KG1 (cell line): ENCODE results near the gene MED13L.

Source experiments
- DNase-seq: peaks from one replicate; lab custom pipeline; 2025; lab: John Stamatoyannopoulos, UW

Gene MED13L

GRCh38 chr12:116278279-116278626 is 760 bp upstream of the MED13L start:
- no peak for DNase-seq

DNA sequence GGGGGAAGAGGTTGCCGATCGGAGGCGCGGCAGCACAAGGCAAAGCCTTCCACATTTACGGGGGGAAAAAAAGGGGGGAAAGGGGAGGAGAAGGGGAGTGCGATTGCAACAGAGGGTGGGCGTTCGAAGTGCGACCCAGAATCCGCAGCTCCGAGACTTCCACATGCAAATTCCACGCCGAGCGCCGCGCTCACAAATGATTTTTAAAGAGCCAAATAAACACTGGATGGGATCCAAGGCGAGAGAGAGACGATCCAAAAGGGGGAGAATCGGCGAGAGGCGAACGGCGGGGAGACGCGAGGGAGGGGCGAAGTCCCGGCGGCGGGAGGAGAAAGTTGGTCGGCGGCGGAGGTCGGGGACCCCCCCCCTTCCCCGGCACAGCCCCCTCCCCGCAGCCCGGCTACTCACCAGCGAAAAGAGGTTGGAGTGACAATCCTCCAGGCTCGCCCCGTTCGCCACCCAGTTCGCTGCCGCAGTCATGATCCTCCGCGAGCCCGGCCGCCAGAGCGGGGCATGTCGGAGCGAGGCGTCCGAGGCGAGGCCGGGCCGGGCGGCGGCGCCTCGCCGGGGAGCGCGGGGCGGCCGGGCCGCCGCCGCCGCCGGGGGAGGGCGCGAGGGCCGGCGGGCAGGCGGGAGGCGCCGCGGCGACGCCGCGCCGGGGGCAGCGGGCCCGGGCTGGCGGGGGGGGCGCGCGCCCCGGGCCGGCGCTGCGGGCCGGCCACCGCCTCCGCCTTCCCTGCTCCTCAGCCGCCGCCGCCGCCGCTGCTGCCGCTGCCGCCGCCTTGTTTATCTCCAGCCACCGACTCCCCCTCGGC is 634 bp downstream of the MED13L start:
- DNase-seq: no peak

DNA sequence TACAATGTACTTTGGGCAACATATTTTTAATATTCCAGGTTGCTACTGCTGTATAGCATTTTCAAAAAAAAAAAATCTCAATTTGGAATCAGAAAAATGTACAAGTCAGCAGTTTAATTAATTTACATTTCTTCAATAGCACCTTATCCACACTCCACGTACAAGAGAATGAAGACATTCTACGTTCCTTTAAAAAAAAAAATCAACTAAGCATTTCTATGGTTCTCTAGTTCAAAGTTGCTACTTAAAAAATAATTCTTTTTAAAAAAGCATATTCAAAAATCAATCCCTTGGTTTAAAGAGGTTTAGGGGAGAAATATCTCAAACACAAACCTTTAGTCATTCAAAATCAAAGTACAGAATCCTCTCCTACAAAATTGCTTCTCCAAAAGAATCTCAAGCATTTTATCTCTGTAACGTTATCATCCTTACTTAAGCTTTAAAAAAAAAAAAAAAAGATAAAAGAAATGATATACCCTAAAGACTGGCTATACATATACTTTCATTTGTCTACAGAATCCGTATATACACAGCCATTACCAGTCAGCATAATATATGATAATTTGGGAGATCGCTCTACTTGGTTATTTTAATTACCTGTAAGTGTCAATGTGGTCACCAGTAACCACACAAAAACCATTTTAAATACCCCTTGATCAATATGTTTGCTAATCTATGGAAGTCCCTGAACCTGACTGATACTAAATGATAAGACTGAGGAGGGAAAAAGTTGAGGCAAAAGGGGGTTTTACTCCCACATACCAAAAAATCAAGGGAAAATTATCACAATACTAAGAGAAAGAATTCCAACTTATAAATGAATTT is 2.7 kb downstream of the MED13L start:
- DNase-seq: no peak

DNA sequence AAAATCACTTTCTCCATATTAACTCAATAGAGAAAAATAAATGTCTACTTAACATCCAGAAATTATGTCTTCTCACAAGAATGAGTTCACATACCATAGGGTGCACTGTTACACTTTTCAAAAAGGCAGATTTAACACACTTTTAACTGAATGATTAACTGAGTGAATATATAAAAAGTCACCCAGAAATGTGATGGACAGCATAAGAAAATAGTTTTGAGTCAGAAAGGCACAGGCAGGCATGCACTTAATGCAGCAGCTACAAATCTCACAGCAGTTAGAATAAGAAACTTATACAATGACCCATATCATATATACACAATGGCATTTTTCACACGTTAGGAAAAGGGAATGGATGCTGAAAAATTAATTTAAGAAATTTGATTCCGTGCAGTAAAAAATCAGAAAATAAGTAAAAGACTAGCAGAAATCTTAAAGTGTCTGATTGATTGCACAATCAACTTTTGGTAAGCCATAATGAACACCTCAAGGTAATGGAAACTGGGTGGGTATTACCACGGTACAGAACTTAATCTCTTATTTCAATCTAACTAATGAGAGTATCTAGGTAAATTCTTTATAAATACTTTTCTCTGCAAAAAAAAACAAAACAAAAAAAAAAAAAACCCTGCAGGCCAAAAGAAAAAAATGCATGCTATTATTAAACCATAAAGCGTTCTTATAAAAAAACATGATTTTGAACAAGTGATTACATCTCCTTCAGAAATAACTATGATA is 3.5 kb downstream of the MED13L start:
- no peak for DNase-seq

GRCh38 chr12:116267948-116268347 is 9.5 kb downstream of the MED13L start:
- no peak for DNase-seq

DNA sequence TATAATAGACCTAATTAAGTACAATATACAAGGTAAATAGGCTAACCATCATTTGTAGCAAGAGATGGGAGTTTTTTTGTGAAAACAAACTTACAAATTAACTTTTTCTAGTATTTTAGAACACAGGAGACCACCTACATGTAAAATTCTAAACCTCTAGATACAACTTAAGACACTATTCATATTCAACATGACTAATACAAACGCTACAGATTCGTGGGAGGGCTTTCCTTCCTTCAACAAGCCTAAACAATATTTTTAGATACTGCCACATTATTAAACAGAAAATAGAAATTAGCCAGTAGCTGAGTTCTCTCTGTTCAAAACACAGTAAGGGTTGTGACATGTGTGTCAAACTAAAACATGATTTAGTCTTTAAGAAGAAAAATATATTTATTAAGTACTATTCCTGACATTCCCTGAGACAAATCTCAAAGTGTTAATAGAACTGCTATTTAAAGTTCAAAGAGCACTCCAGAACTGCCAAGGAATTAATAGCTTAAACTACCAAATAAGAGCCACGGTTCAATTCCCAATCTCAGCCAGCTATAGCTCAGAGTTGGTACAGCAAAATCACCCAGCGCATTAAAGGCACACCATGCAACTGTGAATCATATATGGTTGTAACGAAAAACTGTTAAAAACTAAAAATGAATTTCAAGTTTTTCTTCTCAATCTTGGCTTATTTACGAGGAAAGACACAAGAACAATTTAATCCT is 10.7 kb downstream of the MED13L start:
- no peak for DNase-seq

- no peak for DNase-seq
Measured at GRCh38 chr12:116266168-116266601, 11.3 kb downstream of the MED13L start.

DNA sequence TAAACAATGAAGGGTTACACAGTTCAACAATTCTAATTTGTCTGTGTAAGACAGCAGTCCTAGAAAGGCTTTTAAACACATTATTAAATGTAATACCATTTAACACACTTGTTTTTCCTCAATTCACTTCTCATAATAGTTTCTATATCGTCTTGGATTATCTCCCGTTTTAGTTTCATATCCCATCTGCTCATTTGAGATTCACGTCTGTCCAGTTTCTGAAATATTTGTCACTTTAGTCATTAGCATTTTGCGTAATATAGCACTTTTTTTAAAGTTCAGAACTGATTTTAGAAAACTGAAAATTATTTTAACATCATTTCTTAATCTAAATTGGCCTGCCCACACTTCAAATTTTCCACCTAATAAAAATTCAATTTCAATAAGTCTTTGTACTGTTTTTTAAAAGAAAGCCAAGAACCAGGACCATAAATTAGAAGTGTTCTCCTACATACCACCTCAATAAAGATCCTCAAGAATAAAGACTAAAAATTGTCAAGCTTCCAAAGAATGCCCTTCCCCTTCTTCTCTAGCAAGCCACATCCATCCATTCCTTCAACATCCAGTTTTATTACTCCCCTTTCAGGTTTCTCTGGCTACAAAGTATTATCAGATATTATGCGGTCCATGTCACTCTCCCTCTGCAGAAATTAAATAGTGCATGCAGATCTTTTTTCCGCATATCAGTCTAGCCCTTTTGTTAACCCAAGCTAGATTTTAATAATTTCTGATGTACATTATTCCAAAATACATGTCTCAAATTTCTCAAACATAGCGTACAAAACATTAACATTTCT is 11.9 kb downstream of the MED13L start:
- no peak for DNase-seq

DNA sequence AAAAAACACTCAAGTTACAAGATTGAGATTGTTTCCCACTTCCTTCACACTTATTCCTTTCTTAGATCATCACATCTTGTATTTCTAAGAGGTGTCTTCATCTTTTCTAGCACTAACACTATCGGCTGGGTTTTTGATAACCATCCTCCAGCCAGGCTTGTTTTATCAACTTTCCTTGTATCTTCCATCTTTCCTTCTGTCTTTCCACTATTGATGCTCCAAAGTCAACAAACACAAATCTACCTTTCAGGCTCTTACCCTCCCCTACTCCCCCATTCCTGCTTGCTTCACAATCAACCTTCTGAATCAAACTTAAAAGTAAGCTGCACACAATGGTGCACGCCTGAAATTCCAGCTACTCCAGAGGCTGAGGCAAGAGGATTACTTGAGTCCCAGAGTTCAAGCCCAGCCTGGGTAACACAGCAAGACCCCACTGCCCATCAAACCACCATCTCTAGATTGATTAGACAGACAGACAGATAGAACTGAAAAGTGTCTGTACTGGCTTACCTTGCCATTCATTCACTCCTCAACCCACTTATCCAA is 12.9 kb downstream of the MED13L start:
- DNase-seq: no peak

DNA sequence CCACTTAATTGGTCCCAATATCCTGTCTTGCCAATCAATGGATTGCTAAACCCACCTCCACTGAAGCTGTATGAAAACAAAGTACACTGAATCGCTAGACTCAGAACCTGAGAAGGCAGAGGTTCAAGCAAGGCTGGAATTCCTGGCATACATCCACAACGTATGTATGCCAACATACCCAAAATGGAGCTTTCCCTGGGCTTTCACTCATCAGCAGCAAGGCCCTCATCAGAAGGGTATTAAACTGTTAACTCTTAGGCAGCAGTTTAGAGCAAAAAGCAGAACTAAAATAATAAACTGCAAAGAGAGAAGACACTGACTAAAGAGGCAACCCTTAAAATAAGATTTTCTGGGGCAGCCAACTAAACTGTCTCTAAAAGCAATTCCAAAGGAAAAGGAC is 13.6 kb downstream of the MED13L start:
- no peak for DNase-seq

DNA sequence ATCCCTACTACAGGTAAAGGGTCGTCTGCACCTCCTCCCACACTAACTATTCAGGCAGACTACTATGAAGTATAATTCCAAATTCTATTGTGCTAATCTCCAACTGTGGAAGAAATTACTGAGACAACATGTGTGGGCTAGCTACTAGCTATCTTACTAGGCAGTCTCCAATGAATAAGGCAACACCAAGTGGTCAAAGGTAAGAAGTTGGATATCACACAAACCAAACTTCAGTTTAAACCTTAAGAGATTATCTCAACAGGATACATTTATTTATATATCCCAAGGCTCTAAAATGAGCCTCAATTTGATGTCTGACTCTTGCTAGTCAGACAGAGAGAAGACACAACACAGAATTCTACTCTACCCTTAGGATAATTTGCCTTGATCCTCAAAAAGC is 14.1 kb downstream of the MED13L start:
- no peak for DNase-seq

- DNase-seq: no peak
Measured at GRCh38 chr12:116262741-116263140, 14.8 kb downstream of the MED13L start.

- no peak for DNase-seq
Measured at GRCh38 chr12:116261525-116262100, 15.9 kb downstream of the MED13L start.

DNA sequence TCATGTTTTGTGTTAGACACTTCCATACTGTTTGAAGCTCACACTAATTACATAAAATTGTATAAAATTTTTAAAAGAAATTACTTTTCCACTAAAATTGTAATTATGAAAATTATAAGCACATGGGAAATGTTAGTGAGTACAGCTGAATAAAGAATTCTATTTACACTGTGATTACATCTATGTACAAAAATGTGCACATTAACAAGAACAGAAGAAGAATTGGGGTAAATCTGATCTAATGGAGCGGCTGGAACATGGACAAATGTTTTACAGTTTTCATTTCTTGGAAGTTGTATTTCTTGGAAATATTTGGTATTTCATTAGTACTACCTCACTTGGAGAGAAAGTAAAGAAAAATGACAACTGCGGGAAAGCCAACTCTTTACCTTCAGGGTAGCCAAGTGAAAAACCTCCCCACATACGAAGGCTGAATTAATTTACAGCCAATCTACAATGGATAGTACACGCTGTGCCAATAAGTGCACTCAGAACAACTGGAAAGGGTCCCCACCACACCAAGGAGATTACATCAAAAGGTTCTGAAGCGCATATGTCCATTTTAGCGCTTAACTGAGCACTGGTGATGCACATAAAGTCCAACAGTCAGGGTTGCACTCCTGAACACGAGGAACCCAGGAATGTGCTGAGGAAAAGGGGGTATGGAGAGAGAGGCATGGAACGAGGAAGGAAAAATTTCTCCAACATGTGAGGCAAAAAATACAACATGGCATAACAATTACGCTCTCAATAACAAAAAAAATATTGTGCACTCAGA is 17.5 kb downstream of the MED13L start:
- no peak for DNase-seq

DNA sequence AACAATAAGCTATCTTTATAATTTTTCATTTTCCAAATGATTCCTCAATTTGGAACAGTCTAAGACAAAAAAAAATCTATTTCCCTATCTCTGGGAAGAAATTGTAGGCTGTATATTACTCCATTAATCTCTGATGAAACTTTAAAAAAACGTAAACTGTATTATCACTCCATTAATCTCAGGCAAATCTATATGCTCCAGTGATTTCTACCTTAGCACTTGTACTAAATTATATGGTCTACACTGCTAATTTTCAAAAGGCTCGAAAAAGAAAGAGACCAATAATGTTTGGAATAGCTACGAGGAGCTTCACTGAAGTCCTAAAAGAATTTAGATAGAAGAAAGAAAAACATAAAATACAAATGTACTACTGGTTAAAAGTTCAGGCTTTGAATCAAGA is 19.7 kb downstream of the MED13L start:
- DNase-seq: no peak

GRCh38 chr12:116257215-116257614 is 20.3 kb downstream of the MED13L start:
- no peak for DNase-seq

GRCh38 chr12:116249938-116250337 is 27.6 kb downstream of the MED13L start:
- DNase-seq: no peak

GRCh38 chr12:116248930-116249329 is 28.6 kb downstream of the MED13L start:
- no peak for DNase-seq

- no peak for DNase-seq
Measured at GRCh38 chr12:116248433-116248832, 29.1 kb downstream of the MED13L start.

DNA sequence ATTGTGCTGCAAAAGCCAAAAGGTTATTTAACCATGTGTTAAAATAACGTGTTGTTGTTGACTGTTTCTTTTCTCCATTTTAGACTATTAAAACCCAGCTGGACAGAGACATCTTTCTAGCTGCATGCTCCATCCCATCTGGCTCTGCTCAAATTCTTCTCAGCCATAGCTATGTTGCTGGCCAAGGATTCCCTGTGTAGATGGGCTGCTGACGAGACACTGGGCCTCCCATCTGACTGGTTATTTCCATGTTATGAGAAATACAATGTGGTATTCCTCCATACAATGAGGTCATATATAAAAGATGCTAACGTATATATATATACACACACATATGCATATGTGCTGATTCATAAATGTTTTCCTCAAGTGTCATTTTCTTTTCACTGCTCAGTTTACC is 30.1 kb downstream of the MED13L start:
- DNase-seq: no peak
